HepG2 (cell line): Measurements from ENCODE around the gene TAB2.

Source experiments
- CREM ChIP-seq, 2 experiments: sonication (generic) in 1 of 2; formaldehyde crosslinking in 1 of 2; IDR thresholded peaks; 2 replicates each; pipeline versions ENCODE4 v1.4.0 to v1.6.1; 2016 to 2020; ENCODE audit warnings: antibody characterized with exemption in 1 of 2, mild to moderate bottlenecking in 1 of 2, missing genetic modification reagents in 1 of 2
- EP300 ChIP-seq, 3 experiments: sonication (generic) in 1 of 3; formaldehyde crosslinking in 1 of 3; IDR thresholded peaks; 2 replicates each; pipeline versions ENCODE4 v1.5.1 to v1.6.1; 2011 to 2020; ENCODE audit warnings: low read depth in 2 of 3, low read length in 2 of 3, borderline replicate concordance in 1 of 3, improper control_type of control experiment in 1 of 3, mild to moderate bottlenecking in 1 of 3, missing genetic modification reagents in 1 of 3, moderate library complexity in 1 of 3
- HNRNPL ChIP-seq: fragments of 200-400 bp; formaldehyde crosslinking; IDR thresholded peaks from 2 replicates; pipeline ENCODE4 v1.6.1; 2017; ENCODE audit warnings: mild to moderate bottlenecking, low read depth, low read length
- MYNN ChIP-seq: sonication (generic); formaldehyde crosslinking; IDR thresholded peaks from 2 replicates; pipeline ENCODE4 v1.4.0; 2020; ENCODE audit warnings: mild to moderate bottlenecking, low read depth, missing genetic modification reagents
- POLR2A ChIP-seq, 2 experiments: IDR thresholded peaks; 2 replicates each; pipeline ENCODE4 v1.6.1; 2011; ENCODE audit warnings: low read depth in 2 of 2, low read length in 2 of 2, mild to moderate bottlenecking in 1 of 2, moderate library complexity in 1 of 2; ENCODE audit not compliant: insufficient read depth in 1 of 2
- POLR2AphosphoS5 ChIP-seq: IDR thresholded peaks from 2 replicates; pipeline ENCODE4 v1.6.1; 2012; ENCODE audit warnings: low read depth, low read length
- SETDB1 ChIP-seq: sonication (generic); formaldehyde crosslinking; IDR thresholded peaks from 2 replicates; pipeline ENCODE4 v1.5.1; 2020; ENCODE audit warnings: missing genetic modification reagents, mild to moderate bottlenecking, borderline replicate concordance
- ZNF781 ChIP-seq: sonication (generic); formaldehyde crosslinking; IDR thresholded peaks from 2 replicates; pipeline ENCODE4 v1.5.1; 2020; ENCODE audit warnings: borderline replicate concordance, mild to moderate bottlenecking, missing genetic modification reagents; ENCODE audit errors: not compliant biosample characterization
- TF ChIP-seq, protein P1 (sequence below): sonication (generic); formaldehyde crosslinking; IDR thresholded peaks from 2 replicates; pipeline ENCODE4 v1.5.0; 2020; ENCODE audit warnings: mild to moderate bottlenecking, missing genetic modification reagents, moderate library complexity
- TF ChIP-seq, protein P2 (sequence below), 2 experiments: fragments of 450-650 bp in 1 of 2; sonication (generic) in 1 of 2; formaldehyde crosslinking in 1 of 2; IDR thresholded peaks; 2 replicates each; pipeline versions ENCODE4 v1.6.1 to v1.8.0; 2016 to 2022; ENCODE audit warnings: antibody characterized with exemption in 1 of 2, mild to moderate bottlenecking in 1 of 2, missing genetic modification reagents in 1 of 2

DNA sequence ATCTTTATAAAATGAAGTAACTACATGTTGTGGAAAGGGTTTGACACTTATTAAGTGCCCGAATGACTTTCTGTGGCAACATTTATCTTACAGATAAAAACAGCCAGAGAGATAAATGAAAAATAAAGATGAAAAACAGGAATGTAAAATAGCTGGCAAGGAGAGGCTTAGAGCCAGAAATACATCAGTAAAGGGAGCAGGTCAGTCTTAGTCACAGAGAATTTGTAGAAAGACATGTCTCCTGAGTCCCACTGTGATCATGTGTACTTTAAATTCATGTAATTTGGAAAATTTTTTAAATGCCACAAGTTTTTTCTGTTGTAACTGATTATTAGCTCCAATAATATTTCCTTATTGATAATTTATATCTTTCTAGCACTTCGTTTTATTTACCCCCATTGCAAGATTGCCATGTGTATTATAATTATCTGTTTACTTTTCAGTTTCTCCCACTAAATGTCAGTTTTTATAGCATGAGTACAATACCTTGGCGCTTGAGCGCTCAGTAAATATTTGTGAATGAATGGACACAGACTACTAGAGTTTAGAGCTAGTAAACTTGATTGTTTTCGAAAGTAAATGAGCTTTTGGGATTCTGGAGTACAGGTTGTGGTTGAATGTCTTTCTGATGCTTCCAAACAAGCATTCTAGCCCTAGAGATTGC lies 15.2 kb downstream of the TAB2 start:
- TF ChIP-seq ZNF781 (CRISPR knock-in tag) = no peak
- TF ChIP-seq POLR2A (IDR thresholded peaks at IDR 0.05; ENCODE audit: insufficient read depth in 1 of 2, low read depth in 2 of 2, low read length in 2 of 2) = no peak
- TF ChIP-seq, protein P1, sequence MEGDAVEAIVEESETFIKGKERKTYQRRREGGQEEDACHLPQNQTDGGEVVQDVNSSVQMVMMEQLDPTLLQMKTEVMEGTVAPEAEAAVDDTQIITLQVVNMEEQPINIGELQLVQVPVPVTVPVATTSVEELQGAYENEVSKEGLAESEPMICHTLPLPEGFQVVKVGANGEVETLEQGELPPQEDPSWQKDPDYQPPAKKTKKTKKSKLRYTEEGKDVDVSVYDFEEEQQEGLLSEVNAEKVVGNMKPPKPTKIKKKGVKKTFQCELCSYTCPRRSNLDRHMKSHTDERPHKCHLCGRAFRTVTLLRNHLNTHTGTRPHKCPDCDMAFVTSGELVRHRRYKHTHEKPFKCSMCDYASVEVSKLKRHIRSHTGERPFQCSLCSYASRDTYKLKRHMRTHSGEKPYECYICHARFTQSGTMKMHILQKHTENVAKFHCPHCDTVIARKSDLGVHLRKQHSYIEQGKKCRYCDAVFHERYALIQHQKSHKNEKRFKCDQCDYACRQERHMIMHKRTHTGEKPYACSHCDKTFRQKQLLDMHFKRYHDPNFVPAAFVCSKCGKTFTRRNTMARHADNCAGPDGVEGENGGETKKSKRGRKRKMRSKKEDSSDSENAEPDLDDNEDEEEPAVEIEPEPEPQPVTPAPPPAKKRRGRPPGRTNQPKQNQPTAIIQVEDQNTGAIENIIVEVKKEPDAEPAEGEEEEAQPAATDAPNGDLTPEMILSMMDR = no peak
- TF ChIP-seq, protein P2, sequence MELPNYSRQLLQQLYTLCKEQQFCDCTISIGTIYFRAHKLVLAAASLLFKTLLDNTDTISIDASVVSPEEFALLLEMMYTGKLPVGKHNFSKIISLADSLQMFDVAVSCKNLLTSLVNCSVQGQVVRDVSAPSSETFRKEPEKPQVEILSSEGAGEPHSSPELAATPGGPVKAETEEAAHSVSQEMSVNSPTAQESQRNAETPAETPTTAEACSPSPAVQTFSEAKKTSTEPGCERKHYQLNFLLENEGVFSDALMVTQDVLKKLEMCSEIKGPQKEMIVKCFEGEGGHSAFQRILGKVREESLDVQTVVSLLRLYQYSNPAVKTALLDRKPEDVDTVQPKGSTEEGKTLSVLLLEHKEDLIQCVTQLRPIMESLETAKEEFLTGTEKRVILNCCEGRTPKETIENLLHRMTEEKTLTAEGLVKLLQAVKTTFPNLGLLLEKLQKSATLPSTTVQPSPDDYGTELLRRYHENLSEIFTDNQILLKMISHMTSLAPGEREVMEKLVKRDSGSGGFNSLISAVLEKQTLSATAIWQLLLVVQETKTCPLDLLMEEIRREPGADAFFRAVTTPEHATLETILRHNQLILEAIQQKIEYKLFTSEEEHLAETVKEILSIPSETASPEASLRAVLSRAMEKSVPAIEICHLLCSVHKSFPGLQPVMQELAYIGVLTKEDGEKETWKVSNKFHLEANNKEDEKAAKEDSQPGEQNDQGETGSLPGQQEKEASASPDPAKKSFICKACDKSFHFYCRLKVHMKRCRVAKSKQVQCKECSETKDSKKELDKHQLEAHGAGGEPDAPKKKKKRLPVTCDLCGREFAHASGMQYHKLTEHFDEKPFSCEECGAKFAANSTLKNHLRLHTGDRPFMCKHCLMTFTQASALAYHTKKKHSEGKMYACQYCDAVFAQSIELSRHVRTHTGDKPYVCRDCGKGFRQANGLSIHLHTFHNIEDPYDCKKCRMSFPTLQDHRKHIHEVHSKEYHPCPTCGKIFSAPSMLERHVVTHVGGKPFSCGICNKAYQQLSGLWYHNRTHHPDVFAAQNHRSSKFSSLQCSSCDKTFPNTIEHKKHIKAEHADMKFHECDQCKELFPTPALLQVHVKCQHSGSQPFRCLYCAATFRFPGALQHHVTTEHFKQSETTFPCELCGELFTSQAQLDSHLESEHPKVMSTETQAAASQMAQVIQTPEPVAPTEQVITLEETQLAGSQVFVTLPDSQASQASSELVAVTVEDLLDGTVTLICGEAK (IDR thresholded peaks at IDR 0.05) = no peak
- TF ChIP-seq, protein P2 (CRISPR knock-in tag; IDR thresholded peaks at IDR 0.05) = no peak
- TF ChIP-seq HNRNPL = no peak
- TF ChIP-seq POLR2AphosphoS5 = no peak
- no peak for TF ChIP-seq SETDB1
- TF ChIP-seq CREM (IDR thresholded peaks at IDR 0.05) = no peak
- TF ChIP-seq CREM (CRISPR knock-in tag; IDR thresholded peaks at IDR 0.05) = no peak
- TF ChIP-seq EP300 (IDR thresholded peaks at IDR 0.05; ENCODE audit: low read depth in 2 of 2, low read length in 2 of 2) = no peak
- TF ChIP-seq EP300 (CRISPR knock-in tag; IDR thresholded peaks at IDR 0.05; ENCODE audit: borderline replicate concordance) = no peak
- no peak for TF ChIP-seq MYNN (CRISPR knock-in tag)
